Middle frontal gyrus (tissue), 1 donor: ENCODE measurements around the gene ANXA2.
"Not testable (repeated sequence)": the region's sequence is repeated elsewhere in the genome, so short reads cannot be mapped to it uniquely, and the experiment has no call there.

Experiments
- DNase-seq: peaks from one replicate; pipeline ENCODE4 v3.0.0-alpha.2; 2015; ENCODE audit warnings: low spot score; ENCODE audit errors: extremely low spot score

ANXA2 gene

GRCh38 chr15:60344987-60345386 lies 52.8 kb downstream of the ANXA2 start:
- no peak for DNase-seq

GRCh38 chr15:60344461-60344860 lies 53.3 kb downstream of the ANXA2 start:
- DNase-seq, result no peak

GRCh38 chr15:60343221-60343970 lies 54.4 kb downstream of the ANXA2 start:
- no peak for DNase-seq

GRCh38 chr15:60340207-60340921 lies 57.4 kb downstream of the ANXA2 start:
- DNase-seq, result no peak

- no peak for DNase-seq
These were observed 58.5 kb downstream of the ANXA2 start for GRCh38 chr15:60339236-60339635.

- DNase-seq, result no peak
These were observed 59.0 kb downstream of the ANXA2 start for GRCh38 chr15:60338810-60339209.

GRCh38 chr15:60337076-60337475 lies 60.7 kb downstream of the ANXA2 start:
- DNase-seq, result no peak

GRCh38 chr15:60335296-60335695 lies 62.5 kb downstream of the ANXA2 start:
- not testable (repeated sequence) for DNase-seq

GRCh38 chr15:60328852-60329443 lies 68.8 kb downstream of the ANXA2 start:
- DNase-seq, result no peak

- DNase-seq, result peak; percentile 36
These were observed 70.7 kb downstream of the ANXA2 start for GRCh38 chr15:60326824-60327654.

- no peak for DNase-seq
These were observed 71.4 kb downstream of the ANXA2 start for GRCh38 chr15:60326343-60326742.

- DNase-seq, result no peak
These were observed 71.9 kb downstream of the ANXA2 start for GRCh38 chr15:60325905-60326304.

GRCh38 chr15:60324706-60325438 lies 72.9 kb downstream of the ANXA2 start:
- no peak for DNase-seq

- DNase-seq, result no peak
These were observed 74.5 kb downstream of the ANXA2 start for GRCh38 chr15:60323322-60323721.

- no peak for DNase-seq
These were observed 77.4 kb downstream of the ANXA2 start for GRCh38 chr15:60320365-60320764.

- no peak for DNase-seq
These were observed 79.4 kb downstream of the ANXA2 start for GRCh38 chr15:60318216-60318867.

- no peak for DNase-seq
These were observed 80.8 kb downstream of the ANXA2 start for GRCh38 chr15:60316961-60317360.

- no peak for DNase-seq
These were observed 81.9 kb downstream of the ANXA2 start for GRCh38 chr15:60315878-60316277.

GRCh38 chr15:60313906-60314305 lies 83.9 kb downstream of the ANXA2 start:
- no peak for DNase-seq

GRCh38 chr15:60307034-60307433 lies 90.8 kb downstream of the ANXA2 start:
- DNase-seq, result no peak
